Neural cell (in vitro differentiated cells): ENCODE data around the gene MRPS24. TPM values are rescaled to one million over a fixed set of nuclear protein-coding genes. Genes with fewer than 3 reads are reported as not detected.
"Not testable (repeated sequence)": the region's sequence is repeated elsewhere in the genome, so short reads cannot be mapped to it uniquely, and the experiment has no call there.

Experiments used
- H2AFZ ChIP-seq: fragments of 200-600, 300-800 bp; sonication (generic), shearing (Covaris generic); 2 replicates; pipeline ENCODE4 v1.6.0; 2014; ENCODE audit warnings: low read depth, mild to moderate bottlenecking, antibody characterized with exemption, low read length, moderate library complexity
- H3F3A ChIP-seq: fragments of 200-600 bp; shearing (Covaris generic); 2 replicates; pipeline ENCODE4 v1.6.1; 2016; ENCODE audit warnings: mild to moderate bottlenecking, moderate library complexity, mixed read lengths, antibody characterized with exemption, low read length; ENCODE audit not compliant: insufficient read depth, poor library complexity, severe bottlenecking
- H3K27ac ChIP-seq: fragments of 200-600, 300-800 bp; sonication (generic), shearing (Covaris generic); 2 replicates; pipeline ENCODE4 v1.5.1; 2014; ENCODE audit warnings: mild to moderate bottlenecking, low read length, moderate library complexity
- H3K27me3 ChIP-seq: fragments of 300-800, 200-600 bp; sonication (generic), shearing (Covaris generic); 2 replicates; pipeline ENCODE4 v1.6.0; 2014; ENCODE audit warnings: mild to moderate bottlenecking, low read depth, low read length, moderate library complexity; ENCODE audit not compliant: insufficient read depth
- H3K36me3 ChIP-seq: fragments of 300-800, 200-600 bp; sonication (generic), shearing (Covaris generic); 2 replicates; pipeline ENCODE4 v1.5.1; 2014; ENCODE audit warnings: mild to moderate bottlenecking, antibody characterized with exemption, low read length, moderate library complexity; ENCODE audit not compliant: insufficient read depth
- H3K4me2 ChIP-seq: fragments of 300-800, 200-600 bp; sonication (generic), shearing (Covaris generic); 2 replicates; pipeline ENCODE4 v1.6.0; 2014; ENCODE audit warnings: mild to moderate bottlenecking, low read length
- H3K4me3 ChIP-seq: fragments of 300-800, 200-600 bp; sonication (generic), shearing (Covaris generic); 2 replicates; pipeline ENCODE4 v1.5.1; 2014; ENCODE audit warnings: mild to moderate bottlenecking, low read length, moderate library complexity
- H3K79me2 ChIP-seq: fragments of 200-600 bp; shearing (Covaris generic); replicated peaks from 2 replicates; pipeline ENCODE4 v1.6.0; 2014; ENCODE audit warnings: mild to moderate bottlenecking, low read length, moderate library complexity; ENCODE audit not compliant: insufficient read depth
- H3K9ac ChIP-seq: fragments of 300-800, 200-600 bp; sonication (generic), shearing (Covaris generic); 2 replicates; pipeline ENCODE4 v1.6.1; 2016; ENCODE audit warnings: mild to moderate bottlenecking, low read length, mixed read lengths
- H3K9me2 ChIP-seq: fragments of 200-600 bp; shearing (Covaris generic); 2 replicates; pipeline ENCODE4 v1.6.1; 2016; ENCODE audit warnings: mild to moderate bottlenecking, low read length, mixed read lengths; ENCODE audit not compliant: insufficient read depth
- H3K9me3 ChIP-seq: fragments of 200-600, 300-800 bp; sonication (generic), shearing (Covaris generic); 2 replicates; pipeline ENCODE4 v1.6.1; 2016; ENCODE audit warnings: mild to moderate bottlenecking, mixed run types, low read length, moderate library complexity, mixed read lengths
- H4K20me1 ChIP-seq: fragments of 200-600 bp; shearing (Covaris generic); 2 replicates; pipeline ENCODE4 v1.6.1; 2016; ENCODE audit warnings: mild to moderate bottlenecking, mixed run types; ENCODE audit not compliant: insufficient read depth
- CTCF ChIP-seq: fragments of 450-650 bp; IDR thresholded peaks from 2 replicates; pipeline ENCODE4 v1.5.1; 2014; ENCODE audit warnings: antibody characterized with exemption, mild to moderate bottlenecking, moderate library complexity; ENCODE audit not compliant: poor library complexity, severe bottlenecking
- EP300 ChIP-seq: fragments of 450-650 bp; conservative IDR thresholded peaks from 2 replicates; pipeline ENCODE4 v1.6.1; 2014; ENCODE audit warnings: antibody characterized with exemption, mild to moderate bottlenecking, moderate library complexity; ENCODE audit not compliant: poor library complexity, severe bottlenecking
- EZH2 ChIP-seq: fragments of 200-600, 300-800 bp; shearing (Covaris generic), sonication (generic); IDR thresholded peaks from 2 replicates; pipeline ENCODE4 v1.6.1; 2014; ENCODE audit warnings: antibody characterized with exemption, low read length, borderline replicate concordance, mild to moderate bottlenecking; ENCODE audit not compliant: insufficient read depth, poor library complexity, severe bottlenecking
- MXI1 ChIP-seq: fragments of 450-650 bp; conservative IDR thresholded peaks from 2 replicates; pipeline ENCODE4 v1.6.1; 2014; ENCODE audit warnings: antibody characterized with exemption, mild to moderate bottlenecking; ENCODE audit not compliant: poor library complexity, severe bottlenecking
- POLR2AphosphoS5 ChIP-seq: IDR thresholded peaks from 2 replicates; pipeline ENCODE4 v1.6.1; 2012
- RAD21 ChIP-seq: fragments of 450-650 bp; conservative IDR thresholded peaks from 2 replicates; pipeline ENCODE4 v1.6.1; 2014; ENCODE audit warnings: antibody characterized with exemption, mild to moderate bottlenecking, moderate library complexity
- SMC3 ChIP-seq: fragments of 450-650 bp; conservative IDR thresholded peaks from 2 replicates; pipeline ENCODE4 v1.6.1; 2014; ENCODE audit warnings: antibody characterized with exemption, mild to moderate bottlenecking, moderate library complexity; ENCODE audit not compliant: poor library complexity
- TAF1 ChIP-seq: IDR thresholded peaks from 2 replicates; pipeline ENCODE4 v1.6.1; 2012; ENCODE audit warnings: low read depth
- polyA plus RNA-seq: library from polyadenylated mRNA; depleted of rRNA; stranded (reverse); fragments of >200 nt; gene quantifications from 2 replicates; pipeline ENCODE4 v1.2.3, GENCODE V29; 2014
- TF ChIP-seq, protein P1 (sequence below): IDR thresholded peaks from 2 replicates; pipeline ENCODE4 v1.6.1; 2012; ENCODE audit warnings: borderline replicate concordance

MRPS24 gene
- polyA plus RNA-seq, 1 donor from 2014 or later, result 132 TPM

DNA sequence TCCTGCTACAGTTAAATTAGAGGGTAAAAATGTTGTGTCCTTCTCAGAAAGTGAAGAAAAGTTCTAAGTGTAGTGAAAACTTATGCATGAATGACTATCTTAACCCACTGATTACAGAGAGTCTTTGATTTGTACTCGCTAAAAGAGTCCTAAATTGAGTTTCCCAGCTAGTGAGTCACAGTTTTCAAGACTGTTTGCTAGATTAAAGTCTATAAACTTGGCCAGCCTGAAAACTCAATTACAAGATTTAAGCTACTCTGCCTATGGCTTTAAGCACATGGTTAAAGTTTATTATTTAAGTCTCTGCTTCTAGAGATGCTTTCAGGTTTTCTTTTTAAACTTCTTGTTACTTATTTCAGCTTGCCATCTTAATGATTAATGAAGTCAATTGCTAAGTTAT is 44.4 kb downstream of the MRPS24 start:
- H3K27ac ChIP-seq, result no peak overlapping the region
- no peaks in the 10 kb centered on the region for H3K9me2 ChIP-seq
- no peak overlapping the region for H3K9ac ChIP-seq
- no peaks in the 10 kb centered on the region for H3K27me3 ChIP-seq
- no peaks in the 10 kb centered on the region for H3F3A ChIP-seq
- H2AFZ ChIP-seq, result no peak overlapping the region
- no peaks in the 10 kb centered on the region for H3K79me2 ChIP-seq
- TF ChIP-seq EZH2 (no peak), POLR2AphosphoS5 (no peak), EP300 (no peak), CTCF (no peak), RAD21 (no peak), MXI1 (no peak), TAF1 (no peak), SMC3 (no peak)
- TF ChIP-seq, protein P1, sequence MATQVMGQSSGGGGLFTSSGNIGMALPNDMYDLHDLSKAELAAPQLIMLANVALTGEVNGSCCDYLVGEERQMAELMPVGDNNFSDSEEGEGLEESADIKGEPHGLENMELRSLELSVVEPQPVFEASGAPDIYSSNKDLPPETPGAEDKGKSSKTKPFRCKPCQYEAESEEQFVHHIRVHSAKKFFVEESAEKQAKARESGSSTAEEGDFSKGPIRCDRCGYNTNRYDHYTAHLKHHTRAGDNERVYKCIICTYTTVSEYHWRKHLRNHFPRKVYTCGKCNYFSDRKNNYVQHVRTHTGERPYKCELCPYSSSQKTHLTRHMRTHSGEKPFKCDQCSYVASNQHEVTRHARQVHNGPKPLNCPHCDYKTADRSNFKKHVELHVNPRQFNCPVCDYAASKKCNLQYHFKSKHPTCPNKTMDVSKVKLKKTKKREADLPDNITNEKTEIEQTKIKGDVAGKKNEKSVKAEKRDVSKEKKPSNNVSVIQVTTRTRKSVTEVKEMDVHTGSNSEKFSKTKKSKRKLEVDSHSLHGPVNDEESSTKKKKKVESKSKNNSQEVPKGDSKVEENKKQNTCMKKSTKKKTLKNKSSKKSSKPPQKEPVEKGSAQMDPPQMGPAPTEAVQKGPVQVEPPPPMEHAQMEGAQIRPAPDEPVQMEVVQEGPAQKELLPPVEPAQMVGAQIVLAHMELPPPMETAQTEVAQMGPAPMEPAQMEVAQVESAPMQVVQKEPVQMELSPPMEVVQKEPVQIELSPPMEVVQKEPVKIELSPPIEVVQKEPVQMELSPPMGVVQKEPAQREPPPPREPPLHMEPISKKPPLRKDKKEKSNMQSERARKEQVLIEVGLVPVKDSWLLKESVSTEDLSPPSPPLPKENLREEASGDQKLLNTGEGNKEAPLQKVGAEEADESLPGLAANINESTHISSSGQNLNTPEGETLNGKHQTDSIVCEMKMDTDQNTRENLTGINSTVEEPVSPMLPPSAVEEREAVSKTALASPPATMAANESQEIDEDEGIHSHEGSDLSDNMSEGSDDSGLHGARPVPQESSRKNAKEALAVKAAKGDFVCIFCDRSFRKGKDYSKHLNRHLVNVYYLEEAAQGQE, result no peak
- H3K36me3 ChIP-seq, result no peaks in the 10 kb centered on the region
- H3K9me3 ChIP-seq, result no peaks in the 10 kb centered on the region
- no peak overlapping the region for H3K4me3 ChIP-seq
- no peak overlapping the region for H3K4me2 ChIP-seq
- H4K20me1 ChIP-seq, result no peaks in the 10 kb centered on the region

GRCh38 chr7:43824513-43824912 is 44.8 kb downstream of the MRPS24 start:
- not testable (repeated sequence) for H3K4me3 ChIP-seq, H4K20me1 ChIP-seq, H3K27ac ChIP-seq, H2AFZ ChIP-seq, H3K9ac ChIP-seq, H3K79me2 ChIP-seq, H3K27me3 ChIP-seq, H3K9me2 ChIP-seq, H3K36me3 ChIP-seq, H3K4me2 ChIP-seq, H3K9me3 ChIP-seq, H3F3A ChIP-seq

GRCh38 chr7:43823941-43824340 is 45.4 kb downstream of the MRPS24 start:
- Histone ChIP-seq H3K4me3 (no peak overlapping the region), H3K9me2 (no peaks in the 10 kb centered on the region), H3K9me3 (no peaks in the 10 kb centered on the region), H3K36me3 (no peaks in the 10 kb centered on the region), H3K9ac (no peak overlapping the region), H3K4me2 (no peak overlapping the region), H4K20me1 (no peaks in the 10 kb centered on the region), H3F3A (no peaks in the 10 kb centered on the region), H3K27me3 (no peaks in the 10 kb centered on the region), H3K79me2 (no peaks in the 10 kb centered on the region), H2AFZ (no peak overlapping the region), H3K27ac (no peak overlapping the region)
- TF ChIP-seq CTCF (no peak), RAD21 (no peak)

- H3F3A ChIP-seq, H2AFZ ChIP-seq, H3K27me3 ChIP-seq, H3K9me3 ChIP-seq, H3K36me3 ChIP-seq, H3K9ac ChIP-seq, H3K9me2 ChIP-seq, H4K20me1 ChIP-seq, H3K27ac ChIP-seq, H3K4me3 ChIP-seq, H3K4me2 ChIP-seq, H3K79me2 ChIP-seq: not testable (repeated sequence)
Observed at GRCh38 chr7:43823425-43823824, 45.9 kb downstream of the MRPS24 start.
